ENCODE data around the gene CAV2. TPM values are rescaled to one million over a fixed set of nuclear protein-coding genes. Genes with fewer than 3 reads are reported as not detected.

CAV2 gene
- total and polyA plus RNA-seq, 2 of the 8 experiments (the other 6 are each of a cell fraction or from before 2014, with no cell fraction given), result 2.8 to 4.7 TPM

GRCh38 chr7:116557901-116558300 is 58.4 kb downstream of the CAV2 start:
- Histone ChIP-seq H2BK12ac (ENCODE audit: low read depth, low read length) (no peak overlapping the region), H3K56ac (replicated peaks; ENCODE audit: insufficient read length, low read depth, low read length) (no peak overlapping the region), H3K4me3 (ENCODE audit: extremely low read depth in 1 of 4, insufficient read depth in 2 of 4, low read depth in 3 of 4, low read length in 4 of 4) (no peak overlapping the region), H2BK120ac (replicated peaks; ENCODE audit: low read depth, low read length) (no peak overlapping the region), H3K27ac (ENCODE audit: low read depth, low read length) (no peak overlapping the region), H3K4me1 (replicated peaks in 1 of 4; ENCODE audit: control insufficient read depth in 3 of 4, insufficient read depth in 4 of 4, low read length in 3 of 4) (peaks cover 0 to 3% (median 0%) of the 10 kb centered on the region in 4 experiments; a peak in 1 of 7 replicates), H3K4ac (replicated peaks; ENCODE audit: insufficient read length, low read depth, low read length) (no peak overlapping the region), H3K36me3 (ENCODE audit: control insufficient read depth in 2 of 4, insufficient read depth in 4 of 4, low read length in 3 of 4) (no peaks in the 10 kb centered on the region), H4K8ac (ENCODE audit: extremely low read depth, insufficient read depth, low read length) (no peak overlapping the region), H3K23ac (ENCODE audit: insufficient read length) (no peak overlapping the region), H3K14ac (ENCODE audit: insufficient read length) (no peak overlapping the region), H2AFZ (ENCODE audit: low read length) (no peak overlapping the region), H3K79me1 (ENCODE audit: low read depth, low read length) (no peaks in the 10 kb centered on the region), H3K23me2 (ENCODE audit: low read depth, low read length) (no peaks in the 10 kb centered on the region; the same call in 1 of the 2 replicates), H3K18ac (ENCODE audit: extremely low read depth, low read length) (no peak overlapping the region), H2BK5ac (ENCODE audit: low read depth, low read length) (no peak overlapping the region), H3K9ac (replicated peaks in 1 of 4; ENCODE audit: extremely low read depth in 1 of 4, low read depth in 3 of 4, low read length in 3 of 4) (no peak overlapping the region), H3K79me2 (ENCODE audit: control insufficient read depth in 1 of 2, insufficient read depth in 2 of 2, low read length in 2 of 2) (no peaks in the 10 kb centered on the region), H2AK5ac (ENCODE audit: low read depth, low read length) (no peak overlapping the region), H4K20me1 (replicated peaks in 1 of 2; ENCODE audit: control insufficient read depth in 1 of 2, insufficient read depth in 2 of 2, low read length in 2 of 2) (no peaks in the 10 kb centered on the region), H3K9me3 (ENCODE audit: insufficient read depth in 2 of 2, low read depth in 1 of 2, low read length in 1 of 2) (no peaks in the 10 kb centered on the region), H3K27me3 (replicated peaks in 1 of 4; ENCODE audit: control insufficient read depth in 3 of 4, extremely low read depth in 1 of 4, insufficient read depth in 3 of 4, low read length in 3 of 4) (no peaks in the 10 kb centered on the region), H2BK20ac (ENCODE audit: low read length) (no peak overlapping the region), H2BK15ac (ENCODE audit: low read length) (no peak overlapping the region), H3K4me2 (ENCODE audit: insufficient read depth in 1 of 2, low read depth in 2 of 2, low read length in 2 of 2) (no peak overlapping the region), H4K91ac (replicated peaks; ENCODE audit: insufficient read length, low read length) (no peak overlapping the region), H4K5ac (ENCODE audit: insufficient read length, low read depth, low read length) (no peak overlapping the region)
- TF ChIP-seq CBX5 (IDR thresholded peaks at IDR 0.05; ENCODE audit: low read depth, low read length) (no peak), EGR1 (IDR thresholded peaks at IDR 0.05; ENCODE audit: borderline replicate concordance, low read depth, low read length) (no peak), SIN3A (conservative IDR thresholded peaks at IDR 0.05 in 1 of 2, IDR thresholded peaks at IDR 0.05 in 1 of 2; ENCODE audit: low read depth in 1 of 2, low read length in 2 of 2) (no peak), RBBP5 (IDR thresholded peaks at IDR 0.05; ENCODE audit: borderline replicate concordance, low read depth, low read length) (no peak), EZH2 (IDR thresholded peaks at IDR 0.05; ENCODE audit: low read depth, low read length, severe bottlenecking) (no peak), BRCA1 (IDR thresholded peaks at IDR 0.05; ENCODE audit: low read depth, low read length) (no peak)
- no peak for FAIRE-seq
- CTCF ChIA-PET (ENCODE audit: partially characterized antibody), result interaction anchor here (0.6 to 1.4 kb wide), 2 partner anchors 31 to 34 kb away, joined by 3 to 5 read pairs; no protein-coding TSS in a partner anchor
- POLR2A ChIA-PET (ENCODE audit: partially characterized antibody), result interaction anchor here (0.6 kb wide), 1 partner anchor 395 kb away, joined by 3 read pairs; no protein-coding TSS in a partner anchor
- DNase-seq (ENCODE audit: low read depth in 1 of 2, low spot score in 2 of 2), result no peak
- WGBS, 2 experiments (ENCODE audit: extremely low coverage in 1 of 2, insufficient coverage in 1 of 2, insufficient read length in 1 of 2, insufficient replicate concordance in 2 of 2, low coverage in 1 of 2, low lambda C conversion rate in 2 of 2, missing lambda C conversion rate in 1 of 2), result 90% methylated on average over 4 of the region's 4 CpGs; no CpG with 5 or more reads in 1 of the 2 experiments
